Glutamatergic neuron (in vitro differentiated cells): Measurements from ENCODE around the gene MRPS22. TPM values are rescaled to one million over a fixed set of nuclear protein-coding genes. Genes with fewer than 3 reads are reported as not detected.
A peak's percentile ranks its signal among the peaks of the same experiment; 100 is the strongest.

Experiments
- DNase-seq: peaks from one replicate; pipeline ENCODE4 v3.0.0; 2022
- H3K27ac Mint-ChIP-seq: one replicate; pipeline ENCODE4 v1.8.0; 2020; ENCODE audit warnings: mild to moderate bottlenecking, mixed read lengths, inconsistent platforms; ENCODE audit not compliant: unreplicated experiment
- H3K27me3 Mint-ChIP-seq: one replicate; pipeline ENCODE4 v1.8.0; 2020; ENCODE audit warnings: mild to moderate bottlenecking, moderate library complexity, mixed read lengths, inconsistent platforms; ENCODE audit not compliant: unreplicated experiment
- H3K36me3 Mint-ChIP-seq: one replicate; pipeline ENCODE4 v1.8.0; 2020; ENCODE audit warnings: mild to moderate bottlenecking, mixed read lengths, inconsistent platforms; ENCODE audit not compliant: unreplicated experiment
- H3K4me1 Mint-ChIP-seq: one replicate; pipeline ENCODE4 v1.8.0; 2020; ENCODE audit warnings: mild to moderate bottlenecking, low read depth, mixed read lengths, inconsistent platforms; ENCODE audit not compliant: unreplicated experiment
- H3K4me3 Mint-ChIP-seq: one replicate; pipeline ENCODE4 v1.8.0; 2020; ENCODE audit warnings: mild to moderate bottlenecking, mixed read lengths, inconsistent platforms; ENCODE audit not compliant: unreplicated experiment
- H3K9me3 Mint-ChIP-seq: one replicate; pipeline ENCODE4 v1.8.0; 2020; ENCODE audit warnings: mild to moderate bottlenecking, moderate library complexity, mixed read lengths, inconsistent platforms; ENCODE audit not compliant: unreplicated experiment
- total RNA-seq: library from RNA; stranded (reverse); fragmentation: NEBNext Ultra II Directional; extraction: Animal tissue kit (Norgen Biotek cat#: 25700); gene quantifications from one replicate; pipeline ENCODE4 v1.2.1, GENCODE V29; 2021; ENCODE audit not compliant: unreplicated experiment
- TF ChIP-seq, protein P1 (sequence below): fragments of 200-600 bp; sonication (generic); IDR thresholded peaks from one replicate; pipeline ENCODE4 v1.5.0; 2021; ENCODE audit not compliant: partially characterized antibody, unreplicated experiment

Gene MRPS22
- total RNA-seq, 1 donor from 2014 or later = 28.7 TPM

- Mint-ChIP-seq H3K27me3 (peaks cover 8% of the 10 kb centered on the region), H3K27ac (peak overlapping the region; percentile 67), H3K36me3 (no peaks in the 10 kb centered on the region), H3K4me1 (peaks cover 3% of the 10 kb centered on the region), H3K9me3 (no peaks in the 10 kb centered on the region), H3K4me3 (peak overlapping the region; percentile 90)
- DNase-seq = no peak
- TF ChIP-seq, protein P1, sequence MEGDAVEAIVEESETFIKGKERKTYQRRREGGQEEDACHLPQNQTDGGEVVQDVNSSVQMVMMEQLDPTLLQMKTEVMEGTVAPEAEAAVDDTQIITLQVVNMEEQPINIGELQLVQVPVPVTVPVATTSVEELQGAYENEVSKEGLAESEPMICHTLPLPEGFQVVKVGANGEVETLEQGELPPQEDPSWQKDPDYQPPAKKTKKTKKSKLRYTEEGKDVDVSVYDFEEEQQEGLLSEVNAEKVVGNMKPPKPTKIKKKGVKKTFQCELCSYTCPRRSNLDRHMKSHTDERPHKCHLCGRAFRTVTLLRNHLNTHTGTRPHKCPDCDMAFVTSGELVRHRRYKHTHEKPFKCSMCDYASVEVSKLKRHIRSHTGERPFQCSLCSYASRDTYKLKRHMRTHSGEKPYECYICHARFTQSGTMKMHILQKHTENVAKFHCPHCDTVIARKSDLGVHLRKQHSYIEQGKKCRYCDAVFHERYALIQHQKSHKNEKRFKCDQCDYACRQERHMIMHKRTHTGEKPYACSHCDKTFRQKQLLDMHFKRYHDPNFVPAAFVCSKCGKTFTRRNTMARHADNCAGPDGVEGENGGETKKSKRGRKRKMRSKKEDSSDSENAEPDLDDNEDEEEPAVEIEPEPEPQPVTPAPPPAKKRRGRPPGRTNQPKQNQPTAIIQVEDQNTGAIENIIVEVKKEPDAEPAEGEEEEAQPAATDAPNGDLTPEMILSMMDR = no peak
These were observed 44.3 kb downstream of the MRPS22 start for GRCh38 chr3:139388077-139388476.

DNA sequence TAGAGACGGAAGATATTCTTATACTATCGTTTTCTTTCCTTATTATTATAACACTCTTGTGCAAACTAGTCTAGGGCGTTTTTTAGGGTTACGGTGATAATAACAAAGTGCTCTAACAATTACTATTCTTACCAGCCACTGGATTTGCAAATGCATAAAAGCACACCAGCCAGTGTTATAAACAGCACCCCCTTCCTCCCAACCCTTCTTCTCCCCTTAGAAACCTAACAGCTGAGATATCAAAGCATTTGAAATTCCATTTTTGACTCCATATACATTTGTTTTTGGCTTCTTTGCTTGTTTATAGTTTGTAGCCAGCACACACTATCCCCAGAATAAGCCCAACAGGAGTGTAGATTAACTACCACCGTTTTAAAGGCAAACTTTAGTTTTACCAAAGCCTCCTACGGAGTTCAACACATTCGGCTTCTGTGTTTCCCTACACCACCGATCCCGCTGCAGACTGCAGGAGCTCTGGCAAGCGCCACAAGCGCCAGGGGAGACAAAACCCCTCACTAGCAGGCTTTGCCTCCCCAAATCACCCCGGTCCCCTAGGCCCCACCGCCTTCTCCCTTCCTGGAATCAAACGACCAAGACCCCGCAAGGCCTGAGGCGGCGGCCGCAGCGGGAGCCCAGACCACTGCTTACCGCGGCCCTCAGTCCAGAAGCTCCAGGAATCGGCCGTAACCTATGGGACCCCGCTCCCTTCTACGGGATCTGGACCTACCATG, 45.2 kb downstream of the MRPS22 start:
- DNase-seq = no peak
- TF ChIP-seq, protein P1 = no peak
- peak overlapping the region; percentile 94 for H3K27ac Mint-ChIP-seq

GRCh38 chr3:139389552-139390368, 45.9 kb downstream of the MRPS22 start, which contains the start of gene COPB2:
Gene COPB2, minus strand, starts transcription at chr3:139389647. Its CDS starts 97 bp downstream, at chr3:139389550.
- peak; percentile 99 for DNase-seq
- Mint-ChIP-seq H3K27ac (peak within 1 kb of the TSS; percentile 94), H3K9me3 (no peaks in the 10 kb centered on the region), H3K4me1 (peaks cover 3% of the 10 kb centered on the region), H3K4me3 (peak within 1 kb of the TSS; percentile 90), H3K27me3 (peaks cover 8% of the 10 kb centered on the region), H3K36me3 (no peaks in the 10 kb centered on the region)
- TF ChIP-seq, protein P1 = no peak

More for the DNA sequence above, 45.2 kb downstream of the MRPS22 start:
- Mint-ChIP-seq H3K4me1 (peaks cover 3% of the 10 kb centered on the region), H3K4me3 (peak overlapping the region; percentile 90), H3K36me3 (no peaks in the 10 kb centered on the region), H3K27me3 (peaks cover 8% of the 10 kb centered on the region), H3K9me3 (no peaks in the 10 kb centered on the region)

- H3K4me3 Mint-ChIP-seq = no peak overlapping the region
- no peaks in the 10 kb centered on the region for H3K9me3 Mint-ChIP-seq
- DNase-seq = no peak
- peaks cover 3% of the 10 kb centered on the region for H3K4me1 Mint-ChIP-seq
- no peak overlapping the region for H3K27ac Mint-ChIP-seq
- H3K27me3 Mint-ChIP-seq = peaks cover 8% of the 10 kb centered on the region
- TF ChIP-seq, protein P1 = no peak
- no peaks in the 10 kb centered on the region for H3K36me3 Mint-ChIP-seq
These were observed 50.3 kb downstream of the MRPS22 start for GRCh38 chr3:139394116-139394515.
